GM12874 (cell line): Measurements from ENCODE around the gene CTNNA3.

Experiments used
- CTCF ChIP-seq: IDR thresholded peaks from 2 replicates; pipeline ENCODE4 v1.5.1; 2011; ENCODE audit warnings: low read depth, mild to moderate bottlenecking, control low read depth, low read length, moderate library complexity; ENCODE audit not compliant: insufficient read depth

The CTNNA3 gene

GRCh38 chr10:65903620-65904019 is 1792.4 kb downstream of the CTNNA3 start:
- TF ChIP-seq CTCF: no peak

DNA sequence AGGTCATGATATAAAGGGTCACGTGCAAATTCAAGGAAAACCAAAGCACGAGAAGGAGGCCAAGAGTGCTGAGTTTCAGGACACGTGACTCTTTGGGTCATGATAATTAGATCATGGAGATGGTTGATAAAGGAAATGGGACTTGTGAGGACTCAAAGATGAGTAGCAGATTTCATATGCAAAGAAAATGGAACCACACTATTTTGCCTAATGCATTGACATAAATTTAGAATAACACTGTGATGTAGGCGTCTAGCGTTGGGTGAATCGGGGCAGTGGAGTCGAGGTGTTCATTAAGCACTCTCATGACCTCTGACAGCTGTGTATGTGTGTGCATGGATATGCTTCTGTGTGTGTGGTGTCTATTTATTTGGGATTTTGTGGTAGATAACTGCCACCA is 1795.7 kb downstream of the CTNNA3 start:
- TF ChIP-seq CTCF: no peak

- no peak for TF ChIP-seq CTCF
Measured at GRCh38 chr10:65898055-65898454, 1797.9 kb downstream of the CTNNA3 start.

- no peak for TF ChIP-seq CTCF
Measured at GRCh38 chr10:65894961-65895360, 1801.0 kb downstream of the CTNNA3 start.

DNA sequence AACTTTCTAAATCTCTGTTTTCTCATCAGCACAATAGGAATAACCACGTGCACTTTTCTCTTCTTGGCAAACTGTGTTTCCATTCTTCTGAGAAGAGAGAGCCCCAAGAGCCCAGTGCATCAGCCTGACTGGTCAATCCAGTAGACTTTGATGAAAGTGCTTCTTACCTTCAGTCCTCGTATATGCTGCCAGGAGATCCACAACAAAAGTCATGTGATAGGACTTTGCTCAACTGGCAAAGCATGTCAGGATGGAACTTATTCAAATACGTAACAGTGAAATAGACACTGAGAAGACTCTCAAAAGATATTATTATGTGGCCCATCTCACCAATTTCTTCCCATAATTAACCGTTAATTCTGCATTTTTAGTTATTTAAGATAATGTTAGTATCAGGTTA is 1801.6 kb downstream of the CTNNA3 start:
- no peak for TF ChIP-seq CTCF

DNA sequence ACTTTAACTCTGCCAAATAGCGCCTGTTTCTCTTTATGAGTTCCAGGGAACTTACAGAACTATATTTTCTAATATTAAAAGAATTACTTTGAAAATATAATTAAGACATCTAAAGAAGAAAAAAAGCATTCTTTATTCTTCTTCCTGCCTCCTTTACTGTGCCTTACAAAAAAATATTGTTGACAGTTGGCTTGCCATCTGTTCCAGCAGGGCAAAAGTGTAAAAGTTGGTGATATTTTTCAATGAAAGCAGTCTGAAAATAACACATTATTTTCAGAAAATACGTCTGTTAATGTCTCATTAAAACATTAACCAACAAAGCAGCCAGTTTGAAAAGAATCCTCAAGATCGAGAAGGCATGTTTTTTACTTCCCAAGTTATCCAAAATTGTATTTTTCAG is 1802.3 kb downstream of the CTNNA3 start:
- no peak for TF ChIP-seq CTCF

GRCh38 chr10:65892284-65892683 is 1803.7 kb downstream of the CTNNA3 start:
- TF ChIP-seq CTCF: no peak
